H1 (cell line): ENCODE measurements around the gene EFCAB8. TPM values are rescaled to one million over a fixed set of nuclear protein-coding genes. Genes with fewer than 3 reads are reported as not detected.

ENCODE experiments used
- CTCF ChIA-PET: fragments of 300-600 bp; sonication (Branson Sonifier 250); formaldehyde crosslinking; loops from one replicate; lab custom pipeline; 2021; ENCODE audit not compliant: partially characterized antibody; lab: Charles Lee
- POLR2A ChIA-PET: fragments of 300-600 bp; sonication (Branson Sonifier 250); formaldehyde crosslinking; loops from one replicate; lab custom pipeline; 2021; ENCODE audit warnings: inconsistent platforms; ENCODE audit not compliant: partially characterized antibody; lab: Charles Lee
- DNase-seq, 2 experiments: peaks; one replicate each; pipeline versions ENCODE4 v3.0.0 to v3.0.0-alpha.2; 2010 to 2022; ENCODE audit warnings: low spot score in 2 of 2, low read depth in 1 of 2, mixed read lengths in 1 of 2
- FAIRE-seq: peaks from 2 replicates; lab custom pipeline; 2011; peaks lifted over from hg19 to GRCh38; lab: Jason Lieb, UNC
- H2AFZ ChIP-seq: 2 replicates; pipeline ENCODE4 v1.8.1; 2012; ENCODE audit warnings: low read length, inconsistent platforms
- H2AK5ac ChIP-seq: 2 replicates; pipeline ENCODE4 v1.6.1; 2013; ENCODE audit warnings: low read depth, low read length
- H2BK120ac ChIP-seq: replicated peaks from 2 replicates; pipeline ENCODE3; 2013; ENCODE audit warnings: low read depth, low read length, inconsistent platforms
- H2BK12ac ChIP-seq: 2 replicates; pipeline ENCODE4 v1.6.1; 2013; ENCODE audit warnings: low read depth, low read length
- H2BK15ac ChIP-seq: 2 replicates; pipeline ENCODE4 v1.6.1; 2013; ENCODE audit warnings: low read length
- H2BK20ac ChIP-seq: 2 replicates; pipeline ENCODE4 v1.6.1; 2013; ENCODE audit warnings: low read length
- H2BK5ac ChIP-seq: 2 replicates; pipeline ENCODE4 v1.6.1; 2013; ENCODE audit warnings: low read depth, low read length
- H3K14ac ChIP-seq: 2 replicates; pipeline ENCODE4 v1.6.1; 2013; ENCODE audit warnings: inconsistent platforms; ENCODE audit not compliant: insufficient read length
- H3K18ac ChIP-seq: 2 replicates; pipeline ENCODE4 v1.6.1; 2013; ENCODE audit warnings: low read length; ENCODE audit errors: extremely low read depth
- H3K23ac ChIP-seq: 2 replicates; pipeline ENCODE4 v1.6.1; 2013; ENCODE audit warnings: inconsistent platforms; ENCODE audit not compliant: insufficient read length
- H3K23me2 ChIP-seq: 2 replicates; pipeline ENCODE4 v1.6.1; 2013; ENCODE audit warnings: low read depth, low read length
- H3K27ac ChIP-seq: 2 replicates; pipeline ENCODE4 v1.6.1; 2011; ENCODE audit warnings: low read depth, low read length, inconsistent platforms
- H3K27me3 ChIP-seq, 4 experiments: replicated peaks in 1 of 4; 1 replicate in 1 of 4; 2 replicates in 3 of 4; pipeline versions ENCODE4 v1.6.1 to v1.8.1; 2011 to 2013; ENCODE audit warnings: low read length in 3 of 4, mild to moderate bottlenecking in 3 of 4, inconsistent platforms in 2 of 4, mixed read lengths in 2 of 4, moderate library complexity in 1 of 4; ENCODE audit not compliant: control insufficient read depth in 3 of 4, insufficient read depth in 3 of 4; ENCODE audit errors: extremely low read depth in 1 of 4
- H3K36me3 ChIP-seq, 4 experiments: 2 replicates each; pipeline versions ENCODE4 v1.6.1 to v1.8.1; 2011 to 2013; ENCODE audit warnings: mild to moderate bottlenecking in 4 of 4, low read length in 3 of 4, moderate library complexity in 2 of 4, control low read depth in 1 of 4, inconsistent platforms in 1 of 4; ENCODE audit not compliant: insufficient read depth in 4 of 4, control insufficient read depth in 2 of 4
- H3K4ac ChIP-seq: replicated peaks from 2 replicates; pipeline ENCODE3; 2013; ENCODE audit warnings: low read length, low read depth, mixed read lengths, inconsistent platforms; ENCODE audit not compliant: insufficient read length
- H3K4me1 ChIP-seq, 4 experiments: replicated peaks in 1 of 4; 1 replicate in 1 of 4; 2 replicates in 3 of 4; pipeline versions ENCODE4 v1.6.1 to v1.8.1; 2011 to 2013; ENCODE audit warnings: low read length in 3 of 4, inconsistent platforms in 2 of 4, mixed read lengths in 1 of 4; ENCODE audit not compliant: insufficient read depth in 4 of 4, control insufficient read depth in 3 of 4
- H3K4me2 ChIP-seq, 2 experiments: 2 replicates each; pipeline versions ENCODE4 v1.6.1 to v1.8.1; 2011 to 2013; ENCODE audit warnings: low read depth in 2 of 2, low read length in 2 of 2, control low read depth in 1 of 2, inconsistent platforms in 1 of 2, mild to moderate bottlenecking in 1 of 2; ENCODE audit not compliant: insufficient read depth in 1 of 2
- H3K4me3 ChIP-seq, 4 experiments: fragments of 200-600, 300-600 bp in 1 of 4; sonication (generic), shearing (Covaris generic), sonication (Bioruptor Twin) in 1 of 4; 2 replicates each; pipeline versions ENCODE4 v1.5.1 to v1.8.1; 2011 to 2016; ENCODE audit warnings: low read length in 4 of 4, low read depth in 3 of 4, control low read depth in 2 of 4, inconsistent platforms in 2 of 4, mild to moderate bottlenecking in 2 of 4, mixed read lengths in 1 of 4, moderate library complexity in 1 of 4; ENCODE audit not compliant: insufficient read depth in 2 of 4; ENCODE audit errors: extremely low read depth in 1 of 4
- H3K56ac ChIP-seq: replicated peaks from 2 replicates; pipeline ENCODE3; 2013; ENCODE audit warnings: low read depth, mild to moderate bottlenecking, mixed read lengths, low read length, inconsistent platforms; ENCODE audit not compliant: insufficient read length
- H3K79me1 ChIP-seq: 2 replicates; pipeline ENCODE4 v1.6.1; 2013; ENCODE audit warnings: low read depth, low read length, control low read depth
- H3K79me2 ChIP-seq, 2 experiments: 2 replicates each; pipeline versions ENCODE4 v1.6.1 to v1.8.1; 2012 to 2013; ENCODE audit warnings: low read length in 2 of 2, mild to moderate bottlenecking in 2 of 2, inconsistent platforms in 1 of 2; ENCODE audit not compliant: insufficient read depth in 2 of 2, control insufficient read depth in 1 of 2
- H3K9ac ChIP-seq, 4 experiments: replicated peaks in 1 of 4; 1 replicate in 1 of 4; 2 replicates in 3 of 4; pipeline versions ENCODE4 v1.6.1 to v1.8.1; 2011 to 2013; ENCODE audit warnings: low read depth in 3 of 4, low read length in 3 of 4, control low read depth in 2 of 4, mild to moderate bottlenecking in 2 of 4, moderate library complexity in 2 of 4, inconsistent platforms in 1 of 4; ENCODE audit errors: extremely low read depth in 1 of 4
- H3K9me3 ChIP-seq, 2 experiments: 2 replicates each; pipeline versions ENCODE4 v1.6.1 to v1.8.1; 2012 to 2013; ENCODE audit warnings: mild to moderate bottlenecking in 2 of 2, moderate library complexity in 2 of 2, control low read depth in 1 of 2, inconsistent platforms in 1 of 2, low read depth in 1 of 2, low read length in 1 of 2, mixed read lengths in 1 of 2; ENCODE audit not compliant: insufficient read depth in 2 of 2
- H4K20me1 ChIP-seq, 2 experiments: replicated peaks in 1 of 2; 2 replicates each; pipeline versions ENCODE3 to v1.8.1; 2011 to 2013; ENCODE audit warnings: inconsistent platforms in 2 of 2, low read length in 2 of 2, mild to moderate bottlenecking in 1 of 2; ENCODE audit not compliant: insufficient read depth in 2 of 2, control insufficient read depth in 1 of 2
- H4K5ac ChIP-seq: 2 replicates; pipeline ENCODE4 v1.6.1; 2013; ENCODE audit warnings: low read length, low read depth, mixed read lengths, inconsistent platforms; ENCODE audit not compliant: insufficient read length
- H4K8ac ChIP-seq: 2 replicates; pipeline ENCODE4 v1.8.0; 2013; ENCODE audit warnings: mild to moderate bottlenecking, moderate library complexity, low read length, inconsistent platforms; ENCODE audit not compliant: insufficient read depth; ENCODE audit errors: extremely low read depth
- H4K91ac ChIP-seq: replicated peaks from 2 replicates; pipeline ENCODE3; 2013; ENCODE audit warnings: low read length, mixed read lengths, inconsistent platforms; ENCODE audit not compliant: insufficient read length
- CTCF ChIP-seq, 3 experiments: IDR thresholded peaks; 1 replicate in 2 of 3; 2 replicates in 1 of 3; pipeline versions ENCODE4 v1.5.1 to v1.6.1; 2011; ENCODE audit warnings: low read length in 3 of 3, mild to moderate bottlenecking in 3 of 3, inconsistent platforms in 2 of 3, low read depth in 1 of 3, moderate library complexity in 1 of 3; ENCODE audit not compliant: insufficient read depth in 1 of 3; ENCODE audit errors: control extremely low read depth in 1 of 3
- RAD21 ChIP-seq, 2 experiments: IDR thresholded peaks in 1 of 2; conservative IDR thresholded peaks in 1 of 2; 2 replicates each; pipeline ENCODE4 v1.6.1; 2011; ENCODE audit warnings: low read depth in 2 of 2, low read length in 2 of 2, improper control_type of control experiment in 1 of 2, inconsistent platforms in 1 of 2, mild to moderate bottlenecking in 1 of 2, moderate library complexity in 1 of 2
- SUZ12 ChIP-seq: fragments of 200-600 bp; sonication (generic); IDR thresholded peaks from 2 replicates; pipeline ENCODE4 v1.6.1; 2012; ENCODE audit warnings: mild to moderate bottlenecking, inconsistent platforms, low read length, moderate library complexity, mixed read lengths
- polyA plus RNA-seq, 7 experiments: library from polyadenylated mRNA; depleted of rRNA in 3 of 7; stranded (reverse) in 5 of 7; unstranded in 2 of 7; fragments of >200 nt in 5 of 7; fragments of 200-250 nt in 2 of 7; gene quantifications; 1 replicate in 5 of 7; 2 replicates in 1 of 7; 4 replicates in 1 of 7; pipeline versions ENCODE4 v1.2.1 to v1.2.3, GENCODE V29; 2011 to 2013; ENCODE audit warnings: missing spikeins in 2 of 7, mixed read lengths in 2 of 7
- total RNA-seq: library from RNA; stranded (reverse); fragmentation: NEBNext Ultra II Directional; extraction: Animal tissue kit (Norgen Biotek cat#: 25700); gene quantifications from 2 replicates; pipeline ENCODE4 v1.2.1, GENCODE V29; 2021

EFCAB8 gene
- total and polyA plus RNA-seq, 2 of the 8 experiments (the other 6 are each of a cell fraction or from before 2014, with no cell fraction given): 0.06 to 0.20 TPM

GRCh38 chr20:32995802-32996201, 137.1 kb downstream of the EFCAB8 start:
- no peak overlapping the region for H3K23ac ChIP-seq
- no peak overlapping the region for H2BK120ac ChIP-seq
- no peaks in the 10 kb centered on the region for H3K79me2 ChIP-seq
- no peak overlapping the region for H4K91ac ChIP-seq
- H3K23me2 ChIP-seq: no peaks in the 10 kb centered on the region; the same call in 1 of the 2 replicates
- no peak overlapping the region for H3K9ac ChIP-seq
- no peak overlapping the region for H2BK20ac ChIP-seq
- H3K27ac ChIP-seq: no peak overlapping the region
- H3K9me3 ChIP-seq: no peaks in the 10 kb centered on the region
- ChIA-PET POLR2A (no interaction called here), CTCF (interaction anchor here (0.6 to 4.5 kb wide), 44 partner anchors 8 to 505 kb away, joined by 3 to 53 read pairs (median 4); partner anchors contain the start of genes BPIFB2, BPIFB6 and SUN5)
- H3K27me3 ChIP-seq: no peaks in the 10 kb centered on the region
- H4K8ac ChIP-seq: no peak overlapping the region
- no peak overlapping the region for H3K14ac ChIP-seq
- no peak overlapping the region for H3K18ac ChIP-seq
- H3K36me3 ChIP-seq: no peaks in the 10 kb centered on the region
- H4K20me1 ChIP-seq: no peaks in the 10 kb centered on the region
- no peak overlapping the region for H2BK15ac ChIP-seq
- H3K79me1 ChIP-seq: no peaks in the 10 kb centered on the region
- H3K4me1 ChIP-seq: no peaks in the 10 kb centered on the region
- H2BK5ac ChIP-seq: no peak overlapping the region
- no peak overlapping the region for H2AFZ ChIP-seq
- no peak for TF ChIP-seq SUZ12
- peak; percentile 43 to 56 for TF ChIP-seq RAD21 (IDR thresholded peaks at IDR 0.05 in 1 of 2, conservative IDR thresholded peaks at IDR 0.05 in 1 of 2; ENCODE audit: low read depth in 2 of 2, low read length in 2 of 2)
- peak in 2 of 3 experiments; percentile 37 to 47; a peak in 2 of 4 replicates for TF ChIP-seq CTCF (IDR thresholded peaks at IDR 0.05; ENCODE audit: control extremely low read depth in 1 of 3, insufficient read depth in 1 of 3, low read depth in 1 of 3, low read length in 3 of 3)
- FAIRE-seq (peak; percentile 74), DNase-seq (no peak)
- no peak overlapping the region for H4K5ac ChIP-seq
- no peak overlapping the region for H3K4ac ChIP-seq
- no peak overlapping the region for H2AK5ac ChIP-seq
- H3K56ac ChIP-seq: no peak overlapping the region
- no peak overlapping the region for H2BK12ac ChIP-seq
- H3K4me2 ChIP-seq: no peak overlapping the region
- no peak overlapping the region for H3K4me3 ChIP-seq
